GM19372 (cell line): ENCODE data around the gene ZNF205.
A peak's percentile ranks its signal among the peaks of the same experiment; 100 is the strongest.
"Not testable (repeated sequence)": the region's sequence is repeated elsewhere in the genome, so short reads cannot be mapped to it uniquely, and the experiment has no call there.

Source experiments
- ATAC-seq: cut with Tn5 transposase; IDR thresholded peaks from one replicate; pipeline ENCODE4 v1.9.1; 2021; ENCODE audit warnings: mild to moderate bottlenecking, low read depth, moderate library complexity; ENCODE audit not compliant: unreplicated experiment

The ZNF205 gene

DNA sequence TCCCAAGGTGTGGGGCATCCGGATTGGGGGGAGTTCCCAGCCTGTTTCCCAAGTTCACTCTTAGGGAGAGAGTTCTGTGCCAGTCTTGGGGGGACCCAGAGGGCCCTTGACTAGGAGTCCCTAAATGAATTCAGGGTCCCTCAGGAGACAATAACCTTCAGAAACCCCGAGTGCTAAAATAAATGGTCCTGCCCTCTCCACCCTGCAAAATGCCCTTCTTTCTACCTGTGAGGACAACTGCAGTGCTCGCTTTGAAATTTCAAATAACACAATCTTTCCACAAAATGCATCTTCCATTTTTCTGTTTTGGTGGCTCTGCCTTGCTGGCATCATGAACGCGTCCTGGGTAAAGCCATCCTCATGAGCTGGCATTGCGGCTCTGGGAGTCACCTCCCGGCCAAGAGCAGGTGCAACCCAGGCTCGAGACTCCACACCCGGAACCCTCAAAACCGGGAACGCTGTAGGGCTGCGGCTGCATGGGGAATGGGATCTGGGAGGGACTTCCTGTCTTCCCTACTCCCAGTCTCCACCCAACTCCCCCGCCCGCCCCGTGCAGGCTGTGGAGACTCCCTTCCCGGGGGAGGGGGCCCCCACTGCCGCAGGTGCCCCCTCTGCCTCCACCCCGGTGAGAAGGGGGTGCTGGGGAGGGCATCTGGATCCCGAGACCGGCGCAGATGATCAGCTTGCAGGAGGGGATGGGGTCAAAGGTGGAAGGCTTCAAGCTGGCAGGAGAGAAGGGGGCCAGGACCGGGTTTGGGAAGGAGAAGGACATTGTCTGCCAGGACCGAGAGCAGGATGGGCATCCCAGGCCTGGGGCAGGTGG, at the start of gene ZNF205:
Gene ZNF205, plus strand, starts transcription at position 529 of the 823 bp plus-strand sequence. CDS start 845 bp downstream, outside the sequence.
- ATAC-seq, result no peak

DNA sequence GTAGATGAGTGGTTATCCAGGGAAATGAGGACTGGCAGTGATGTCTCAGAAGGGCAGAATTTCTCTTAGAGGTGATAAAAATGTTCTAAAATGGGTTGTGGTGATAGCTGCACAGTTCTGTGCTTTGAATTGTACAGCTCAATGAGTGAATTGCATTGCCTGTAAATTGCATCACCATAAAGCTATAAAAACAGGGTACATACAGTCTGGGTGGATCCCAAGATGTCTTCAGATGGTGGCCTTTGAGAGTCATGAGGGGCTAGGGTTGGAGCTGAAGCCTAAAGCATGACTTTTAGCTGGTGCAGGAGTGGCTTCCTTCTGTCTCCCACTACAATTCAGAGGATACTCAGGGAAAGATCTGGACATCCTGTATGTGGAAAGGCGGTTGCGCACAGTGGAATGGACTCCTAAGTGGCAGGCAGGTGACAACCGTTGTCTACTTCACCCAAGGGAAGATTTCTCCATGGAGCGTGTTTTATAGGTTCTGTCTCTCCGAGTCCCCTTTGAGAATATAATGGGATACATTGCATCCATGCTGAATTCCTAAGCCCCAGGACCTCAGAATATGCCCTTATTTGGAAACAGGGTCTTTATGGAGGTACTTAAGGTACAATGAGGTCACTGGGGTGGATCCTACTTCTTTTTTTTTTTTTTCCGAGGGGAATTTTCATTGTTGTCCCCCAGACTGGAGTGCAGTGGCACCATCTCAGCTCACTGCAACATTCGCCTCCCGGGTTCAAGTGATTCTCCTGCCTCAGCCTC, 48.6 kb upstream of the ZNF205 start:
- no peak for ATAC-seq

DNA sequence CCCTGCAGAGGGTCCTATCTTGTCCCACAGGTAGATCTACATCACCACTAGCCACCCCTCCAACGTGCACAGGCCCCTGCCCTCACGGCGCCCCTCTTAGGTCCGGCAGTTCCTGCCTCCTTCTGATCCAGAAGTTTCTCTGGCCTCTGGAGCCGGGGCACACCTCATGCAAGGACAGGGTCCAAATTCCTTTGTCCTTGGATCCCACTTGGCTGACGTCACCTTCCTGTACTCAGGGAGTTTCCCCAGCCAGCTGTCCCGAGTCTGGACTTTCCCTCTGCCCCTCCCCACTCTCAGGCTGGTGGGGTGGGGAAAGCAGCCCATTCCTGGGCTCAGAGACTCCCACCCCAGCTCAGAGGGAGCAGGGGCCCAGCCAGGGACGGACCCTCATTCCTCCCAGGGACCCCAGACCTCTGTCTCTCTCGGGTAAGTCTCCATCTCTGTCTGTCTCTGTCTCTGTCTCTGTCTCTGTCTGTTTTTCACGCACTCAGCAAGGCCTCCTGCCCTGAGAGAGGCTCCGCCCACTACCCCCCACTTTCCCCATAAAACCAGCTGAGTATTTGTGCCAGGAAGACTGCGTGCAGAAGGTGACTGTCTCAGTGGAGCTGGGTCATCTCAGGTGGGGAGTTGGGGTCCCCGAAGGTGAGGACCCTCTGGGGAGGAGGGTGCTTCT, 47.2 kb upstream of the ZNF205 start, which contains the start of gene IL32:
Gene IL32, plus strand, starts transcription at position 572 of the 673 bp plus-strand sequence. CDS start 172 bp downstream, outside the sequence.
- ATAC-seq, result no peak

GRCh38 chr16:3065742-3066439, 46.5 kb upstream of the ZNF205 start:
- no peak for ATAC-seq

GRCh38 chr16:3066440-3066748, 46.0 kb upstream of the ZNF205 start:
- no peak for ATAC-seq

DNA sequence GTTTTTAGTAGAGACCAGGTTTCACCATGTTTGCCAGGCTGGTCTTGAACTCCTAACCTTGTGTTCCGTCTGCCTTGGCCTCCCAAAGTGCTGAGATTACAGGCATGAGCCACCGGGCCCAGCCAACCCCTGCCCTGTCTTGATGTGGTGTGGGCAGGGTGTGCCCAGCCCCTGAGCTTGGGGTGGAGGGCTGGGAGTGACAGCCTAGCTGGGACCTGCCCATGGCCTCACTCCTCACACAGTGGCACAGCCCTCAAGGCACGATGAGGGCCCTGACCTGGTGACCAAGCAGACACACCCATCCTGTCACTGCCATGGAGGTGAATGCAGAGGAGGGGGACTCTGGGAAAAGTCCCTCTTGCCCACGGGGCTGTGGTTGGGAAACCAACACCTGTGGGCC, 43.9 kb upstream of the ZNF205 start:
- no peak for ATAC-seq

GRCh38 chr16:3069146-3069545, 43.2 kb upstream of the ZNF205 start:
- ATAC-seq, result not testable (repeated sequence)

DNA sequence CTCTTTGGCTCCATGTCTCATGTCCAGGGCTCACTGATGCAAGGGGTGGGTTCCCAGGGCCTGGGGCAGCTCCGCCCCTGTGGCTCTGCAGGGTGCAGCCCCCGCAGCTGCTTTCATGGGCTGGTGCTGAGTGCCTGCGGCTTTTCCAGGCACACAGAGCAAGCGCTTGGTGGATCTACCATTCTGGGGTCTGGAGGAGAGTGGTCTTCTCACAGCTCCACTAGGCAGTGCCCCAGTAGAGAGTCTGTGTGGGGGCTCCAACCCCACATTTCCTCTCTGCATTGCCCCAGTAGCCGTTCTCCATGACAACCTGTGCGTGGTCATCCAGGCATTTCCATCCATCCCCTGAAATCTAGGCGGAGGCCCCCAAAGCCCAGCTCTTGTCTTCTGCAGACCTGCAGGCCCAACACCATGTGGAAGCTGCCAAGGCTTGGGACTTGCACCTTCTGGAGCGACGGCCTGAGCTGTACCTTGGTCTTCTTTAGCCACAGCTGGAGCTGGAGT, 41.7 kb upstream of the ZNF205 start:
- ATAC-seq, result no peak

DNA sequence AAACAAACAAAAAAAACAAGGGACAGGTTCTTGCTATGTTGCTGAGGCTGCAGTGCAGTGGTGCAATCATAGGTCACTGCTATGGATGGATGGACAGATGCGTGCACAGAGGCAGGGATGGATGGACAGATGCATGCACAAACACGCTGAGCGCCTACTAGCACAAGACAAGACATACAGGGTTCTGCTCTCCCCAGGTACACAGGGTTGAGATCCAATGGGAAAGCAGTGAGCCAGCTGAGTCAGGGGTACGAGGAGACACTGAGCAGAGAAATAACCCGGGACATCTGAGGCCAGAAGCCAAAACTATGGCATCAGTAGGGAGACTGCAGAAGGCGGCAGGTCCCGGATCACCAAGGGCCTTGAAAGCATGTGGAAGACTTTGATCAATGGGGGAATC, 40.7 kb upstream of the ZNF205 start:
- ATAC-seq, result no peak

DNA sequence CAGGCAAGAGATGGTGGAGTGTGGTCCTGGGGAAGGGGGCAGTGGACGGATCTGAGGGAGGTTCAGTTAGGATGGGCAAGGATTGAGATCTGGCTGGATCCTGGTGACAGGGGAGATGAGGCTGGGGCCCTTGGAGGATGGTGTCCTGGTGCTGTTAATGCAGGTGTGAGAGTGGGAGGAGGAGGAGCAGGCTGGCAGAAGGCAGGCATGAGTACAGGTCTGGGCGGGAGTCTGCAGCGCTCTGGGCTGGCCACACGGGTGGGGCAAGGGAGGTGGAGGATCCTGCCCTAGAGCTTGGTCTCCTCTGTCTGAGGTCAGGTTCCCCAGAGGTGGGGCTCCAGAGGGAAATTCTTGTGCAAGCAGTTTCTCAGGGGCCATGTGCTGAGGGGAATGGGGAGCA, 40.2 kb upstream of the ZNF205 start:
- not testable (repeated sequence) for ATAC-seq

DNA sequence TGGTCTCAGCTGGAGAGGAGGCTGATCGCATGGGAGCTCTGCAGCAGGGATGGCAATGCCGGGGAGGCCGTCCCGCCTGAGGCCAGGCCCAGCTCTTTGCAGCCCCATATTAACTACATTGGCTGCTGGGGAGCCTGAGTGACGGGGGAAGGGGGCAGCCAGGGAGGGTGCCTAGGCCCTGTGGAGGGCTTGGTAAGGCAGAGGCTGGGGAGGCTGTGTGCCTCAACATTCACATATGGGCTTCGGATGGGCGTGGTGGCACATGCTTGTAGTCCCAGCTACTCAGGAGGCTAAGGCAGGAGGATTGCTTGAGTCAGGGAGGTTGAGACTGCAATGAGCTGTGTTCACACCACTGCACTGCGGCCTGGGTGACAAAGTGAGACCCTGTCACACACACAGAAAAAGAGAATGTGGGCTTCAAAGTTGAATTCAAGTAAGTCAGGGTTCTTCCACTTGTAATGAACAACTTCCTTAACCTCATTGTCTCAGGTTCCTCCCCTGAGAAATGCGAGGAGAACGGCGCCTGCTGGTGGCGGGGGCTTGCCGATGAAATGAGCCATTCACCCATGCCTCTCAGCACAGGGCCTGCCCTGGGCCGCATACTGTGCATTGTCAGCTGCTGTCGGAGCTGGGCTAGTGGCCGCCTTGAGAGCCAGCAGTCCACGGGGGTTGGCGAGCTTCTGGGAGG, 39.7 kb upstream of the ZNF205 start:
- not testable (repeated sequence) for ATAC-seq

DNA sequence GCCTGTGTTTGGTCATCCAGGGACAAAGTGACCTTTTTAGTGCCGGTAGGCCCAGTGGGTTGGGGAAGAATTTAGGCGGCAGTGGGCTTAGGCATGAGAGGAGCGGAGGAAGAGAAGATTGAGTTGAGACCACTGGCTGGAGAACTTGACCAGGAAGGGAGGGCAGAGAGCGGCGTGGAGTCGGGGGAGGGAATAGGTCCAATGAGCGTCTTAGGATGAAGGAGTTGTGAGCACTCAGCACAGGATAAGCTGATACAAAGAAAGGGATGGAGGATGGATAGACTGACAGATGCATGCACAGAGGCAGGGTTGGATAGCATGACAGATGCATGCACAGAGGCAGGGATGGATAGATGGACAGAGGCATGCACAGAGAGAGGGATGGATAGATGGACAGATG, 38.9 kb upstream of the ZNF205 start:
- ATAC-seq, result no peak

DNA sequence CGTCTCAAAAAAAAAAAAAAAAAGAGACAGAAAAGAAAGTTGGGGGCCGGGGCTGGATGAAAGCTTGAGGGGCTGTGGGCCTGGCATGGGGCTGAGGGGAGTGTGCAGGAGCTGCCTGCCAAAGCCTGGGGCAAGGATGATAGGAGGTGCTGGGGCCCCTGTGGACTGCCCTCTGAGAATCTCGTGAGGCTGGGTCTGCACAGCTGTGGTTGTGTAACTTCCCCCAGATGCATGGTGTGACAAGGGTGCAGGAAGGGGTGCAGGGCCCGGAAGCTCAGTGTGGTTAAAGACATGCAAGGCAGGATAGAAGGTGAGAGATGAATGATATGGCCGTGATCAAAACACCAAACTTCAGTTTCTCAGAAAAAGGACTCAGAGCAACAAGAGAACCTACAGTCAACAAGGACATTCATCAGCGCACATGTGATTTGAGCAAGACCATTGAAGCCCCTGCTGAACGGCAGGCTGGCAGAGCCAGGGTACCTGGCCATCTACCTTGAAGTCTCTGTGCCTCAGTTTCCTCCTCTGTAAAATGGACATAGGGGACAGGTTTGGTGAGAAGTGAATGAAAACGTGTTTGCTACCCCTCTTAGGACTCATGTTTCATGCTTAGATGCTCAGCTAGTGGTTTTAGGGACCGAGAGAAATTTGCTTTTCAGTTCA, 37.4 kb upstream of the ZNF205 start:
- ATAC-seq, result peak; percentile 53

DNA sequence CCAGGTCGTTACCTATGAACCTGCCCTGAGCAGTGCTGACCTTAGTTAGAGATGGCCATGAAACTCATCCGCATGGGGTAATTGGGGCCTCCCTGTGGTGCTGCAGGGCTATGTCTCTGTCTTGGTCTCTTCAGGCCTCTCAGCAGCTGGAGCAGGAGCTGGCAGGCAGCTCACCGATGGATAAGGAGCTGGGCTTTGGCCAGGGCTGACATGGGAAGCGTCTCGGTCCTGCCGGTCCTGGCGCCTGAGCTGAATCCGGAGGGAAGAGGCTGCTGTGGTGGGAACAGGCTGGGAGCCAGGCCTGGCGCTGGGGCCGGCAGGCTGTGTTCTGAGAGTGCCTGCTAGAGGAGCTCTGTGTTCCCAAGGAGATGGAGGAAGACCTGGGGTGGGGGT, 36.9 kb upstream of the ZNF205 start:
- no peak for ATAC-seq

- not testable (repeated sequence) for ATAC-seq
Observed at GRCh38 chr16:3075946-3076345, 36.4 kb upstream of the ZNF205 start.

DNA sequence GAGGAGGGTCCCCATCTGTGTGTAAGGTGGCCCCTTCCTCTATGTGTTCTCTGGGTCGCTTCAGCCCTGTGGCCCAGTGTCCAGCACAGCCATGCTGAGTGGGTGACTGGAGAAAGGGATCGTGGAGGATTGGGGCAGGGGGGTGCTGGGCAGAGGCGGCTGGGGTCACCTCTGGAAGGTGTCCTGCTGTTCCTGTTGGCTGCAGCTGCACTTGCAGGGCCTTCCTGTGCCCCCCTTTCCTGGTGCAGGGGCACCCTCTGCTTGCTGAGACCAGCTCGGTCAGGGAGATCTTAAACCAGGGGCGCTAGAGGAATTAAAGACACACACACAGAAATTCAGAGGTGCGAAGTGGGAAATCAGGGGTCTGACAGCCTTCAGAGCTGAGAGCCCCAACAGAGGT, 35.8 kb upstream of the ZNF205 start:
- no peak for ATAC-seq

DNA sequence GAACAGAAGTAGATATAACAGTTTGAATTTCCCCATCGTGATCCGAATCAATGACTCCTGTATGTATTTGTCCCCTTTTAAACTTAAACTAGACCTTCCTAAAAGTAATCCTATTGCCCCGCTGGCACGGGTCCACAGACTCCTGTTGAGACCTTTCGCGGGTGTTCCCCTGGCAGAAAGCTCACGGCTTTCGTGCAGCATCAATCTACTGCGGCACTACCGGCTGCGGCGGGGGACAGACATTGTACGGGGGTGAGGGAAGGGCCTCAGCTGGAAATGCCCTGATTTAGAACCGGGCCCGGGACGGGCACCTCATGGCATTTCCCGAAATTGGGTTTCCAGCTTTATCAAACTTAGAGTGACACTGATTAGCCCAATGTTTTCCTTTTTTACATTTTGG, 32.4 kb upstream of the ZNF205 start:
- ATAC-seq, result no peak

GRCh38 chr16:3081957-3082356, 30.4 kb upstream of the ZNF205 start:
- not testable (repeated sequence) for ATAC-seq

GRCh38 chr16:3083408-3083807, 29.0 kb upstream of the ZNF205 start:
- not testable (repeated sequence) for ATAC-seq
